ENCODE measurements around the gene PNPLA7. TPM values are rescaled to one million over a fixed set of nuclear protein-coding genes. Genes with fewer than 3 reads are reported as not detected.
"Not testable (repeated sequence)": the region's sequence is repeated elsewhere in the genome, so short reads cannot be mapped to it uniquely, and the experiment has no call there.

PNPLA7 gene
- total RNA-seq, 2 experiments from 2014 or later = 2.6 to 3.4 TPM

- CTCF ChIA-PET = interaction anchor here (0.6 to 3.2 kb wide), 22 partner anchors 8 to 354 kb away, joined by 3 to 25 read pairs (median 4); partner anchors contain the start of genes ENTPD8 and NRARP
- POLR2A ChIA-PET = interaction anchor here (0.6 to 1.5 kb wide), 4 partner anchors 36 to 693 kb away, joined by 3 to 7 read pairs (median 5); partner anchors contain the start of gene NSMF
Observed at GRCh38 chr9:137422604-137423513, 127.3 kb downstream of the PNPLA7 start, which contains the start of the genes EXD3 and NOXA1. Gene EXD3 (minus strand): TSS chr9:137423162. CDS start chr9:137395357, 27,805 bp downstream. Gene NOXA1 (plus strand): TSS chr9:137423393. CDS start chr9:137423530, 137 bp downstream.

- POLR2A ChIA-PET = interaction anchor here (1.5 kb wide), 1 partner anchor 37 kb away, joined by 7 read pairs; the partner anchor contains the start of gene NSMF
- CTCF ChIA-PET = interaction anchor here (0.6 to 3.2 kb wide), 9 partner anchors 11 to 353 kb away, joined by 3 to 25 read pairs (median 4); partner anchors contain the start of gene ENTPD8
Observed at GRCh38 chr9:137421838-137422603, 128.2 kb downstream of the PNPLA7 start.

- CTCF ChIA-PET = interaction anchor here (0.6 kb wide), 1 partner anchor 290 kb away, joined by 3 read pairs; no protein-coding TSS in a partner anchor
- POLR2A ChIA-PET = no interaction called here
Observed at GRCh38 chr9:137417161-137418021, 132.8 kb downstream of the PNPLA7 start.

GRCh38 chr9:137416563-137417151 is 133.5 kb downstream of the PNPLA7 start:
- CTCF ChIA-PET = interaction anchor here (0.6 kb wide), 1 partner anchor 289 kb away, joined by 3 read pairs; no protein-coding TSS in a partner anchor
- POLR2A ChIA-PET = no interaction called here

- POLR2A ChIA-PET = no interaction called here
- CTCF ChIA-PET = no interaction called here
Observed at GRCh38 chr9:137416006-137416562, 134.1 kb downstream of the PNPLA7 start.

- POLR2A ChIA-PET = interaction anchor here (0.7 kb wide), 1 partner anchor 231 kb away, joined by 3 read pairs; no protein-coding TSS in a partner anchor
- CTCF ChIA-PET = no interaction called here
Observed at GRCh38 chr9:137415451-137415850, 134.8 kb downstream of the PNPLA7 start.

GRCh38 chr9:137412431-137412830 is 137.8 kb downstream of the PNPLA7 start:
- ChIA-PET POLR2A (no interaction called here), CTCF (interaction anchor here (3.7 kb wide), 1 partner anchor 10 kb away, joined by 12 read pairs; the partner anchor contains the start of genes EXD3 and NOXA1)

- CTCF ChIA-PET = interaction anchor here (3.7 kb wide), 1 partner anchor 11 kb away, joined by 12 read pairs; the partner anchor contains the start of genes EXD3 and NOXA1
- POLR2A ChIA-PET = no interaction called here
Observed at GRCh38 chr9:137411645-137412380, 138.4 kb downstream of the PNPLA7 start.

- CTCF ChIA-PET = interaction anchor here (3.7 kb wide), 1 partner anchor 11 kb away, joined by 12 read pairs; the partner anchor contains the start of genes EXD3 and NOXA1
Observed at GRCh38 chr9:137411260-137411644, 138.9 kb downstream of the PNPLA7 start.

GRCh38 chr9:137410891-137411249 is 139.3 kb downstream of the PNPLA7 start:
- ChIA-PET CTCF (interaction anchor here (3.7 kb wide), 1 partner anchor 12 kb away, joined by 12 read pairs; the partner anchor contains the start of genes EXD3 and NOXA1), POLR2A (no interaction called here)

More at GRCh38 chr9:137411260-137411644, 138.9 kb downstream of the PNPLA7 start:
- POLR2A ChIA-PET = no interaction called here

- POLR2A ChIA-PET = not testable (repeated sequence)
- CTCF ChIA-PET = interaction anchor here (3.7 kb wide), 1 partner anchor 12 kb away, joined by 12 read pairs; the partner anchor contains the start of genes EXD3 and NOXA1
Observed at GRCh38 chr9:137410236-137410890, 139.8 kb downstream of the PNPLA7 start.

Other genes starting within 250 kb of the PNPLA7 start
- 1 to 10 TPM; 3.0 to 3.4 TPM for gene NRARP, start 248.1 kb downstream of the PNPLA7 start, total RNA-seq
- 1 to 10 TPM; 3.4 to 3.7 TPM for gene EXD3, start 127.2 kb downstream of the PNPLA7 start, total RNA-seq
- under 1 TPM; 0.40 to 0.67 TPM for gene NOXA1, start 127.0 kb downstream of the PNPLA7 start, total RNA-seq
- not detected for gene ENTPD8, start 109.0 kb downstream of the PNPLA7 start, total RNA-seq
- gene NSMF, start 91.1 kb downstream of the PNPLA7 start, total RNA-seq = 10 to 100 TPM; 62.9 to 63.3 TPM
- 10 to 100 TPM; 61.0 to 64.7 TPM for gene MRPL41, start 1.5 kb upstream of the PNPLA7 start, total RNA-seq
- 10 to 100 TPM; 36.5 to 38.3 TPM for gene DPH7, start 28.5 kb upstream of the PNPLA7 start, total RNA-seq
- 10 to 100 TPM; 75.3 to 76.8 TPM for gene ZMYND19, start 40.1 kb upstream of the PNPLA7 start, total RNA-seq
- 10 to 100 TPM; 31.2 to 35.1 TPM for gene ARRDC1, start 55.3 kb upstream of the PNPLA7 start, total RNA-seq
- gene EHMT1, start 68.6 kb upstream of the PNPLA7 start, total RNA-seq = 10 to 100 TPM; 69.9 to 75.4 TPM